ENCODE data around the gene FILIP1.

Gene FILIP1

DNA sequence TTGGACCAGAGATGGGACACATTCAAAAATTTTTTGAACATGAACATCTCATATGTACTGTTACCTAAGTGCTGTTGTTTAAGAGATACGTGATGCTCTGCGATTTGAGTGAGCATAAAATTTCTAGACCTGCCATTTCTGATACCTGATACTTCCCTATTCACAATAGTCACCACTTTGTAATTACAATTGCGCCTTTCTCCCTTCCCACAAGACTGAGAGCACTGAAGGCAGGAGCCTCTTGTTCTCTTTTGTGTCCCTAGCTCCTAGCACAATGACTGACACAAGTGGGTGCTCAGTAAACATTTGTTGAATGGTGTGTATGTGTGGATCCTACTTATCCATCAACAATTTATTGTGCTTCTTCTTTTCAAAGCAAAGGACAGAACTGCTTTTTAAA is 116.2 kb downstream of the FILIP1 start:
- FAIRE-seq: no peak

DNA sequence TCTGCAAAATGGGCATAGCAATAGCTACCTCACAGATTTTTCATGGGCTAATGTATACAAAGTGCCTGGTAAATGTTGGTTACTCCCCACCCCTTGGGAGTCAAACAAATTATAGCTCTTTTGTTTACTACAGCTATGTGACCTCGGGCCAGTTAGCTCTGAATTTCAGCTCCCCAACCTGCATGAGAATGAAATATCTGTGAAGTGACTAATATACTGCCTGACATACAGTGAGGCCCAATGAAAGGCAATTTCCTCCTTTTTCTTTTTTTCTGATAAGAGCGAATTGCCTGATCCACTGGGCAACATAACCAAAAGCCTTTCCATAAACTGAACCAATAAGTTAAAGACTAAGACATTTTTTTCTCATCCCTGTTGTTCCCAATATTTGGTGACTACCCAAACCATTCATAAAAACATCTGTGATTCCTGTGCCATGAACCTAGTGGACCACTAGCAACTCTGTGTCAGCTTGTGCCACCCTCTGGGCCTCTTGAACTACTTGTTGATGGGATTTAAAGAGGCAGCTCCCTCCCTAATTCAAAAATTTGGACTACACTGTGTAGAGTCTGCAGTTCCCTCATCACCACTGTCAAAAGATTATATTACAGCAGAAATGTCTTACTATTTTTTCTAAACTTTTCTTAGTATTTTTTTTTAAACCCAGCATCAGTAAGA is 117.1 kb downstream of the FILIP1 start:
- FAIRE-seq: no peak

DNA sequence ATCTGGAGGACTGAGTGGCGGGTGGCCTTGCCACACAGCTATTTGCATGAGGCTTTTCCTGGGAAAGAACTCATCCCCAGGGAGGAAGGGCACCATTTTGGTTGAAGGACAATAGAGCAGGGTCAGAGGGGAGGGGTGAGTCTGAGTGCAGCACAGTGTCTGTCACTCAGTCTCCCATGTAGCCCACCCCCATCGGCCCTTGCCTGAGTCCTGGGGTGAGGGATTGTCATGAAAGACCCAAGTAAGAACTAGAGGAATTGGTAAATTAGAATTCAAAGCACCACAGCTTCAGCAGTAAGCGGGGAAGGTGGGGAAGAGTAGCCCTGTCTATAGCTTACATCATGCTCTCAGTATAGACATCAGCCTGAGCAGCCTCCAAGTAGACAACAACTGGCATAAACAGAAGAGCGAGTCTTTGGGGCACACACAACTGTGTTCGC is 118.6 kb downstream of the FILIP1 start:
- FAIRE-seq: no peak

DNA sequence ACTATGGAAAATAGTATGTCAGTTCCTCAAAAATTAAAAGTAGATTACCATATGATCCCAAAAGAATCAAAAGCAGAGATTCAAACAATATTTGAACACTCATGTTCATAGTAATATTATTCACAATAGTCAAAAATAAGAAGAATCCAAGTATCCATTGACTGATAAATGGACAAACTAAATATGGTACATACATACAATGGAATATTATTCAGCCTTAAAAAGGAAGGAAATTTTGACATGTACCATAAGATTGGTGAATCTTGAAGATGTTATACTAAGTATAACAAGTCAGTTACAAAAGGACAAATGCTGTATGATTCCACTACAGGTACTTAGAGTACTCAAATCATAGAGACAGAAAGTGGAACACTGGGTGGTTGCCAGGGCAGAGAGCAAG is 120.7 kb downstream of the FILIP1 start:
- no peak for FAIRE-seq

DNA sequence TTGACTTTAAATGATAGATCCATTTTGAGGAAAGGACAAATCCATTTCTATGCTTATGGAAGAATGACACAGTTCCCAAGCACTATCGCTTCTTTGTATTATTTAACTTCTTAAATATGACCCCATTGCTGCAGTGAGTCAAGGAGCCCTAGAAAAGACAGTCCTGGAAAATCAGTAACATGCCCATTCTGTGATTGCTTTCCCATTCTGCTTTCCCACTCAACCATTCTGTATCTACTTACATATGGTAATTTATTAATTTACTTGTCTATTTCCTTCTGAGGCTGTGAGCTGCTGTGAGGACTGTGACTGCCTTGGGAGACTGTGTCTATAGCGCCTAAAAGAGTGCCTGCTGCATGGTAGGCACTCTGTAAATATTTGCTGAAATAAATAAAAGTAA is 123.6 kb downstream of the FILIP1 start:
- no peak for FAIRE-seq

DNA sequence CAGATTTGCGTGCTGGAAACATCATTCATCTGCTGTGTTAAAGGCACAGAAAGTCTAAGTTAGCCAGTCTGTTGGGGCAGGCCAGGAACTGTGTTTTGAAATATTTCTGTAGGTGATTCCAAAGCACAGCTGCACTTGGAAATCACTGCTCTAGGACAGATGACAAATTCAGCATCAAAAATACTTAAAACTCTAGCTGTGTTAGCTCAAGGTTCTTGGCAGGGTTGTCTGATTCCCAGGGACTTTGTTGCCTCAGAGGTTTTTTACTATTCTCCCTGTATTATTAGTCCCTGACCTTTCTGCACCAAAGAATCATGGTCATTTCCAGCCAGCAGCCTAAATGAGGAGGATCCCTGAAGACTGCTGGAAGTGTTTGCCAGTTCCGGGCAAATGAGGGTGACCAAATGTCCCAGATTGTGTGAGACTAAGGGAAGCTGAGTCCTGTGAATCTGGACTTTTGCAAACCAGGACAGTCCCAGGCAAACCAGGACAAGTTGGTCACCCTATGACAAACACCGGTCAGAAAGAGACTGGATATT is 124.7 kb downstream of the FILIP1 start:
- no peak for FAIRE-seq

DNA sequence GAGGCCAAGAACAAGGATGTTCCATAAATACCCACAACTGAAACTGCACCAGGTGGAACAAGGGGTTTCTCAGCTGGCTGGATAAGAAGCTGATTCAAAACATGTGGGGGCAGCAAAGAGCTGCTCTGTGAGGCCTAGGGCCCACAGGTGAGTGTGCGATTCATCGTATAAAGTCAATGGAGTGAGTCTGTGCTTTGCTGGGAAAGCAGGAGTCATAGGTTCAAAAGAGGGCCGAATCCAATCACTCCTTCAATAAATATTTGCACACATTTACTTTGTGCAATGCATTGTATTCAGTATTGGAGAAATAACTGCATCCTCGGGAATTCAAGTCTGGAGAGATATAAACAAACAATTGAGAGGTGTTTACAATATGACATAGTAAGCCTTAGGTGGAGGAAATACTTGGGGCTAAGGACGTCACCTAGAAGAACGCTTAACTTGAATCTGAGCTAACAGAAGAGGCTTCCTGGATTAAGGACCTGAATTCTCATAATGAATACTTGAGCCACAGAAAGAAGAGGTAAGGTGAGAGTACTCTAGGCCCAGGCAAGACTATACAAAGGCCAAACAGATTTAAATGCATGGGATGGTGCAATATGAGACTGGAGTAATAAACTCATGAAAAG is 125.3 kb downstream of the FILIP1 start:
- no peak for FAIRE-seq

DNA sequence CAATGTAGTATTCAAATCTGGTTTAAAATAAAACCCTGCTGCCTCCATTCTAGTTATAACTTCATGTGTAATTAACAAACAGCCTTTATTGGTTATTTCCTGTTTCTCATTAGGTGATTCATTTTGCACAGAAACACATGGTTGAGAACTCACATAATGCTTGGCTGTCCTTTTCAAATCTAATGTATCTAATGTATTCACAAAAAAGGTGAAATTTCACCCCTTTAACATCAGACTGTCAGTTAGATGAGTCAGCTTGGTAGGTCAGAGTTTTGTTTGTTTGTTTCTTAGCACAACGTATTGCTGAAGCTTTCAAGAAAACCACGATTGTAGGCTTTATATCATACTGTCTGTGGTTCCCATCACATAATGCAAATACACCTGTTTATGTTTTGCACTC is 130.3 kb downstream of the FILIP1 start:
- FAIRE-seq: no peak

DNA sequence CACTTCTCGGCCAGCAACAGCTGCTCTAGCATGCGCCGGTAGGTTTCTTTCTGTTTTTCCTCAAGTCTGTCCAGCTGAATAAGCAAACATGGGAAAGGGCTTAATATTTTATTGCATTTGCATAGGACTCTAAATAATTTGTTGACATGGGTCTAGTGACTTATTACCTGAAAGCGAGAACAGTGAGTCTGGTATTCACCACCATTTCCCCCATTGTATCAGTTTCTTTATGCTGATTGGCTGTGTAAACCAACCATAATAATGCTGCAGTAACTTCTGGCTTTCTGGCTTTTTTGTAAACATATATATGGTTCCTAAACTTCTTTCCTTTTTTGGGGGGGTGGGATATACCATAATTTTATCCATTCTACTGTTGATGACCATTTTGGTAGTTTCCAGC is 140.0 kb downstream of the FILIP1 start:
- FAIRE-seq: no peak

DNA sequence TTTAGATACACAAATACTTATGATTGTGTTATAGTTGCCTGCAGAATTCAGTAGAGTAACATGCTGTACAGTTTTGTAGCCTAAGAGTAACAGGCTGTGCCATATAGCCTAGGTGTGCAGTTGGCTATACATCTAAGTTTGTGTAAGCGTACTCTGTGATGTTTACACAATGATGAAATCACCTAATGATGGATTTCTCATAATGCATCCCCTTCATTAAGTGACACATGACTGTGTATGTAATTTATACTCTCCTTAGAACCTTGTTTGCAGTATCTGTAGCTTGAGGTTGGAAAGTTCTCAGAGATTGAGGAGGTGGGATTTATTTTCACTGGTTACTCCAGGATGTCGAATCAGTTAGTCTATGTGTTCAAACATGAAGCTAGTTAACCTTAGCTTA is 142.0 kb downstream of the FILIP1 start:
- no peak for FAIRE-seq

DNA sequence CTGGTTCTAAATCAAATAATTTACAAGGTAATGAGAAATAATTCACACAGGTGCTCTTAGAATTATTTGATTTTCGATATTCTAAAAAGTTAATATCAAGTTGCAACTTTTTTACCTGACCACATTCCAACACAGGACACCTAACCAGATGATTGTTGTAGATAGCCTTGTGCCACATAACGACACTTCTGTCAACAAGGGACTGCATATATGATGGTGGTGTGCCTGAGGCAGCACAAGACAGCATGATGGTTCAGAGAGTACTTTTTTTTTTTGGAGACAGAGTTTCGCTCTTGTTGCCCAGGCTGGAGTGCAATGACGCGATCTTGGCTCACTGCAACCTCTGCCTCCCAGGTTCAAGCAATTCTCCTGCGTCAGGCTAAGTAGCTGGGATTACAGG is 142.8 kb downstream of the FILIP1 start:
- no peak for FAIRE-seq

DNA sequence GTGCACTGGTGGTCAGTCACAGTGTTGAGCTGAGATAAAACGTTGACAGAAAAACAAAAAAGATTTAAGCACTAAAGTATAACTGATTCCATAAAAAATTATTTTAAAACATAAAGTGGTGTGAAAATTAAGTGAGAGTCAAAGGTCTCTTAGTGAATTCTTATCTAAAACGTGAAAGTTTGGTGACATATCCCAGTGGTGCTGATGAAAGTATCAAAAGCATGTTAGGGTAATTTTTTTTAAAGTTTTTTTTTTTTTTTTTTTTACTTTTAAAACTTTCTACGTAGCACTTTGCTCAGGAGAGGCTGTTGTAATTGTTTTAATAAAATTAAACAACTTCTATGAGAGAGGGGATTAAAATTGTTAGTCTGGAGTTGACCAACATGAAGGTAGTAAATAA is 143.4 kb downstream of the FILIP1 start:
- FAIRE-seq: no peak

DNA sequence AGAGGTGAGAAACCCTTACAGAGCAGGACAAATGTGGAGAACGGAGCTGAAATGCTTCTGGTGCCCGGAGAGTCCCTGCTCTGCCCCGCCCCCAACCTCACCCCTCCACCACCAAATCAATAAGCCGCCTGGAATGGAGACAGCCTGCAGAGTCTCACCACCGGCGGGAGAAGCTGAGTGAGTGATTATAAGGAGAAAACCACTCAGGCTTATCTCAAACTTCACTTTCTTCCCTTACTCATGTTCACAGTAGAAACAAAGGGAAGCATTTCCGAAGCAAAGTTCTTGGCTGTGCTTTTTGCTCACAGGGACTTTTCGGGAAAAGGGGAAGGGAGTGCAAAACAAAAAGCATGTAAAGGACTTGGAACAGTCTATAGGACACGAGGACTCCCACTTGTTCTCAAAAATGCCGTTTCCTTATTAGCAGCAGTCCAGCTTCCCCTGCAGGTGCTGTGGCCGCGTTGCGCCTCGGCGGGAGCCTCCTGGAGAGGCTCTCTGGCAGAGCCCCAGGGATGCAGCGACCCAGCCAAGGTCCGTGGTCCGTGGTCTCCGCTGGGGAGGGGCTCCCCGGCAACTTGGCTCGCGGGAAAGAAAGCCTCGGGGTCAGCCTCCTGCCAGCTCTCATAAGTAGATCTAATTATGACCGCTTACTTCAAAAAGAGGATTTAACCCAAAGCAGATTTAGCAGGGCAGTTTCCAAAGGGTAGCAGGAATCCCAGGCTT is 144.2 kb downstream of the FILIP1 start:
- FAIRE-seq: no peak

DNA sequence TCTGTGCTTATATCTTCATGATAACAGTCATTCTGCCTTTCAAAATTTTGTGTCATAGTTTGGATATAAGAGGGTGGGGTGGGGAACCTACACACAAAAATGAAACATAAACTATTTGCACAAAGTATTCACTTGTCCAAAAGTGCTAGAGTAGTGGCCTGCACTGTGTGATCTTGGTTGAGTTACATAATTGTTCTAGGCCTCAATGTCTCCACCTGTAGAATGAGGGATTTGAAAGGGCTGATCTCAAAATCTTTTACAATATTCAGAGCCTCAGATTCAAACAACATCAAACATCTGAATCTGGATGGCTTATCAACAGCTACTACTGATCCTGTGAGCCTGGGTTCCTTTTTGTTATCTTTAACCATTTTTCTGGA is 144.7 kb downstream of the FILIP1 start:
- no peak for FAIRE-seq

DNA sequence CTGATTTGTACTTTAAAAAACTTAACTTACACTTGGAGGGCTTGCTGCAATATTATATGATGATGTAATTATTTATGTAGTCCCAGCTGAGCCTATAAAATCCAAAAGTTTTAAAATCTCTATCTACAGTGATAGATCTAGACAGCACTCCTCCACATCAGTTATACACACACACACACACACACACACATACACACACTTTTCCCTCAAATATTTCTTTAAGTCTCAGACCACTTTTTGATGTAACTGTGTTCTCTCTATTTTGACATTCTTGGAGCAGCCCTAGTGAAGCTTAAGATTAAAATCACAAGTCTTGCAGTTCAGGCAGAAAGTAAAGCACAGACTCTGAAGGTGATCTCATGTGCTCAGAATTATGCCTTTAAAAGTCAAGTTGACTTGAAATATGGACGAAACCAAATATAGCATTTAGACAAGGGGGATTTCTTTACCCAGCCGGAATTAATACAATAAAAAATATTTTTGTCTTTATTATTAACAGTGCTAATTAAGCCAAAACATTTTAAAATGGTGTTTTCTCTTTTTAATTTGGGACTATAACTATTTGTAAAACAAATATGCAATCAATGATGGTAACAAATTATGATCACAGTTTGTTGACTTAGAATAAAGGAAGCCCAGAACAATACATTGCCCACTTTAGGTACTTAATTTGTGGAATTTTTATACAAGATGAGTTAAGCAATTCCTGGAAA is 145.5 kb downstream of the FILIP1 start:
- peak; percentile 38 for FAIRE-seq

DNA sequence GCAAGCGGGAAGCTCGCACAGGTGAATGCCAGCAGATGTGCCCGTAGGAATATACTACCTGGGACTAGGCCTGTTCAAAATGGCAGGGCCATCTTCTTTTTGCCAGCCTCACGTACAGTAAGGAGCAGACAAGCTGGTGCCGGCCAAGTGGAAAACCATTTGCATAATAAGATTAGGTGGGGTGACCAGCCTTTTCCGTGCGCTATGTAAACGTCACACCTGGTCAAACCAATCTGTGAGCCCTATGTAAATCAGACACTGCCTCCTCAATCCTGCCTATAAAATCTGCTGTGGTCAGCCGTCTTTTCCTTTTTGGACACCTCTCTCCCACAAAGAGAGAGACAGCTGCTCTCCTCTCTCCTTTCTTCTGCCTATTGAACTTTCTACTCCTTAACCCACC is 148.2 kb downstream of the FILIP1 start:
- FAIRE-seq: no peak

DNA sequence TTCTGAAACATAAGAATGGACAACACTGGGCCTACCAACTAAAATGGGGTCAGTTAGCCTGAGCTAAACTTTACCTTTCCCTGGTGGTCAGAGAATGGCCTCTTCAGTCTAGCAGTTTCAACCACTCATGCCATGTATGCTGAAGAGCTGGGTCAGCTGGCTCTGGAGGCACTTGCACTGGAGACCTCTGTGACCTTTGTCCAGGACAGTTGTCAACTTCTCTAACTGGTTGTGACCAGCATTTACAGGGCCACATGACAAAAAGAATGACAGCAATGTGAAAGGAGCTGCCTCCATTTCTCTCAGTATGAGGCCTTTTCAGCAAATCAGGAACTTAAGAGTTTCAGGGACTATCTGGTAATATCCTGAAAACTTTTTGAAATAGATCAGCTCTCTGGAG is 149.1 kb downstream of the FILIP1 start:
- FAIRE-seq: no peak

DNA sequence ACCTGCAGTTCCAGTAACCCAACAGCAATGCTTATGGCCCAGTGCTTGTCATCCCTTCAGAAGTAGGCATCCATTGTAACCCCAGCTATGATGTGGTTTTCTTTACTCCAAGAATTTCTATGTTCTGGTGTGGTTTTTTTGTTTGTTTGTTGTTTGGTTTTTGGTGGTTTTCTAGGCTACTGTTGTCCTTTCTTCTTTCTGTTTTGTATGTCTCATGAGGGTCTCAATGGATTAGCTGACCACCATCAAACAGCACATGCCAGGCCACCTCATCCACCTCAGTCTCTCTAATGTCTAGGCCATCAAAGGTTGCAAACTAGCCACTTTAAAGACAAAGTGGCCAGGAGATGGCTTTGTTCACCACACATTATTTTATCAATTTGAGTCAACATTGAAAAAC is 149.6 kb downstream of the FILIP1 start:
- no peak for FAIRE-seq

DNA sequence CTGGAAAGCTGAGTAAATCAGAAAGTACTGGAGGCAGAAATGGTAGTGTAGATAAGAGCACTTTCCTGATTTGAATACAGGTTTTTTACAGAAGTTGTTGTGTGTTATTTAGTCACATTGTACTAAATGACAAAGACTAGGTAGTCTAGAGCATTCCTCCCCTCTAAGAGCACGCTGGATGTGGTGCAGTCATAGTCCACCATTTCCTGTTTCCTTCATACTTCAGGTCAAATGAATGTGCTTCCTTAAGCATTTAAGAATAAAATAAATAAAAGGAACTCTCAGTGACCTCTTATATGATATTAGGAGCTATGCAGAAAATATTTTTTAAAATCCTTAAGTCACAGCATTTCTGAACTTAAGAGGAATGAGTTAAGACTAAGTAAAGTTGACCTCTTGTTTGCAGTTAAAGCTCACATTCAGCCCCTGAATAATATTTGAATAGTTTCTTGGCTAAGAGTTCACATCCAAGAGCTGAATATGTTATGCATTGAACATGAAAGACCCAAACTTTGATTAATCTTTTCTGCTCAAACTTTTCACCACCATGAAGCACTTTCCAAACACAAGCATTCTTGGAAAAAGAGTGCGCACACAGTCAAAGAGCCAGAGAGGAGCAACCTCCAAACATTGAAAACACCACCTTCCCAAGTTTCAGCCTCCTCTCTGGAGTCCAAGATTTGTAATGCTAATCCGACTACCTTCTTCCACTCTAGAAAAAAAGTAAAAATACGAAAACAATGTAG is 155.6 kb downstream of the FILIP1 start:
- FAIRE-seq: no peak

DNA sequence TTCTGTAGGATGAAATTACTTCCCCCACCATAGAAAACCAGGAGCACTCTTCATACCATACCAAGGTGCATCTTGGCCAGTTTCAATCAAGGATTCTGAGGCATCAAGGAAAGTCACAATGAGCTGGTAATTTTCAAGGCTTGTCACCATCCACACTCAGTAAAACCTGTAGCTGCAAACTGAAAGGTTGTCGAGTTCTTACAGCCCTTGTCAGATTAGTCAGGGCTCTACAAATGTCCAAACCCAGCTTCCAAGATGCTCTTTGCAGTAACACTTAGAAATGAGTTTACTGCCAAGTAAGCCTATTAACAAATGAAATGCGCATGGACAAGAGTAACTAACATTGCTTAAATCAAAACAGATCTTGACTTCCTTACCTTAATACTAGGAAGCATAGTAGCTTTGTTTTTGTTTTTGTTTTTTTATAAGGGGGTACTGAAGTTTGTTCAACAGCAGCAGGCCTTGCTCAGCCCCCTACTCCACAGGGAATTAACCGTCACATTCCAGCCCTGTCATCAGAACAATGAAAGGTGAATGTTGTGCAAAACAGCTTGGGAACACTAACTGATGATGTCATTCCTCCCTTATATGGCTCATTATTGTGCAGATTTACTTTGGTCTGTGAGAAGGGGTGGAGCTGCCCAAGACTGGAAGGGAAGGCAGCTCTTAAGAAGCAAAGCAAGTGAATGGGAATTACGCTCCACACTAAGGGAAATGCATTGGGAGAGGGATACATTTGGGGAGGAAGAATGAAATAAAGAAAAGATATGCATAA is 159.1 kb downstream of the FILIP1 start:
- FAIRE-seq: no peak

DNA sequence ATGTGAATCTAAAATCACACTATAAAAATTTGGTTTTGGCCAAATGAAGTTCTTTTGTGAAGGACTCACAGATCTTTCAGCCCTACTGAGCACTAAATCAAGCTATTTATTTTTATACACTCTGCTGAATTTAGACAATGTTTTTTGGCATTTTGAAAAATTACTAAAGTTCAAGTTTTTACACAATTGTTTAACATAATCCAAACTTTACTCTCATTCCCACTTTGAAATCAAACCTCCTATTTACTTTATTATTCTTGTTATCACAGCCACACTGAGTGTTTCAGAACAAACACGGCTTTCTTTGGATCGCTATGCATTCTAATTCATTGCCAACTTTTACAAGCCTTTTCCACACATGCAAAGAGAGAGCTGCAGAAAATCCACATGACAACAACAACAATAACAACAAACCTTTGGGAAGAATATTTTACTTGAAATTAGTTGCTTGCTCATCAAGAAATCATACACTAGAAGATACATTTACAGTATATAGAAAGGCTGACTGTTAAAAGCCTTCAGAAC is 159.9 kb downstream of the FILIP1 start:
- FAIRE-seq: no peak

DNA sequence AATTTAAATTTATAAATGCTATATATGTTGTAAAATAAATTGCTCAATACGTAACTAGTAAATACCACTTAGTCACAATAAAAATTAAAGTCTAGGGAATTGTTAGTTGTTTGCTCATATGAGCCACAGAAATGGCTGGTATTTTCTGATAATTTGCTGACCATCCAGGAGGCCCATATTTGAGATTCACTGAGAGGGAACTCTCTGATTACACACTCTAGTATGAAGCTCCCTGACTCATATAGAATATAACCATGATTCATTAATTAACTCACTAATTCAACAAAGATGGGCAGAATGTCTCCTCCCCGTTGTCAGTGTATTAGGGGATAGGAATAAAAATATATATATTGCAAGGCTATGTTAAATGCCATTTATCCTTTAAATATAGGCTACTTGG is 162.4 kb downstream of the FILIP1 start:
- FAIRE-seq: no peak

Data from colon (tissue), 2 donors.